T-helper 1 cell (primary cell): ENCODE results near the gene CABP7.
A peak's percentile ranks its signal among the peaks of the same experiment; 100 is the strongest.
"Not testable (repeated sequence)": the region's sequence is repeated elsewhere in the genome, so short reads cannot be mapped to it uniquely, and the experiment has no call there.

Experiments used
- DNase-seq, 5 donors: peaks; one replicate each; pipeline ENCODE4 v3.0.0-alpha.2; 2012 to 2020

Gene CABP7

DNA sequence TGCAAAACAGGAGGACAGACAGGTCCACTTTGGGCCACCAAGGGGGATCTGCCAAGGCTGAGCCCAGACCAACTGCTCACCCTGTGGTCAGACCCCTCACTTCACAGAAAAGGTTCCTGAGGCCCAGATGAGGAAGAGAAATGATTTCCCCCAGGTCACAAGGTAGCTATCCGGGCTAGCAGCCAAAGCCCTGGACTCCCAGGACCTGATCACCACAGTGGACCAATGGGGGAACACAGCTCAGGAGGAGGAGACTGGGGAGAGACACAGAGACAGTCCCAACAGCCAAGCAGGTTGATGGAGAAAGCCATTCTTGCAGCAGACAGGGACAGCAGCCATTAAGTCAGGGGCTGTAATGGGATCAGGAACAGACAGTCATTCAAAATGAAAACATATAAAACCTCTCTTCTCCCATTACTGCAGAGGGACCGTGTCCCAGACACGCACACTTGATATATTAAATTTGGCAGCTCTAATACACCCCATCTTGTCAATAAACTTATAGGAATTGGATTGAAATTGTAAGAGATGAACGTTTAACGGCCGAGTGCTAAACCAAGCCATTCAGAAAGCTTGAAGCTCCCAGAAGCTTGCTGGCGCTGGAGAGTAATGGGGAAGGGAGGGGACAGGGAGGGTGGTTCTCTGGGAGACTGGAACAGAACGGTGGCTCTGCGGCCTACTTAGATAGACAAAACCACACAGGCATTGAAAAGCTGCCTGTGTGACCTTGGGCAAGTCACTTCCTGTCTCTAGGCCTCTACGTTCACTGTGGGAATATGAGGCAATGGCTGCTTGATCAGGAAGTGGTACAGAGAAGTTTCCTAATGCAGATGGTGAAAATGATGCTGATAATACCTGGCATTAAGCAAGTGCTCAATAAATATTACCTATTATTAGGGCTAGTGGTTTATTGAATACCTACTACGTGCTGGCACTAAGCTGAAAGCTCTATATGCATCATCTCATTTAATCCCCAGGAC, 31.0 kb downstream of the CABP7 start:
- DNase-seq = peak in 1 of 5 donors; percentile 69

- DNase-seq = no peak
These were observed 31.9 kb downstream of the CABP7 start for GRCh38 chr22:29751669-29752068.

GRCh38 chr22:29753808-29754657, 34.2 kb downstream of the CABP7 start:
- no peak for DNase-seq

GRCh38 chr22:29754658-29755395, 35.0 kb downstream of the CABP7 start:
- not testable (repeated sequence) for DNase-seq

DNA sequence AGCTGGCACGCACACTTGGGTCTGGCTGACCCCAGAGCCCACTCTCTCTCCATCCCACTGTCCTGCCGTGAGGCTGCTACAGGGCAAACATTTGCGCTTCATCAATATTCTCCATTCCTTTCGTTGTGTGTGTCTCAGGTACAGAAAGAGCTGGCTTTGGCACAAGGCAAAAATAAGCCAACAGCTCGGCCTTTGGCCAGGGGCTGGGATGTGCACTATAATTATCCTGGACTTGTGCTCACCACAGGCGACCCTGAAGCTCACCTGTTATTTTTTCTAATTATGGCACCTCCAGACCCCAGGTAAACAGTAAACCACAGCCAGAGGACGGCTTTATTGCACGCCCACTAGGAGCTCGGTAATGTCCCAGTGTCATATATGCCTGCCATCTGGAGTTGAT, 36.1 kb downstream of the CABP7 start:
- no peak for DNase-seq

GRCh38 chr22:29756341-29756740, 36.5 kb downstream of the CABP7 start:
- no peak for DNase-seq

DNA sequence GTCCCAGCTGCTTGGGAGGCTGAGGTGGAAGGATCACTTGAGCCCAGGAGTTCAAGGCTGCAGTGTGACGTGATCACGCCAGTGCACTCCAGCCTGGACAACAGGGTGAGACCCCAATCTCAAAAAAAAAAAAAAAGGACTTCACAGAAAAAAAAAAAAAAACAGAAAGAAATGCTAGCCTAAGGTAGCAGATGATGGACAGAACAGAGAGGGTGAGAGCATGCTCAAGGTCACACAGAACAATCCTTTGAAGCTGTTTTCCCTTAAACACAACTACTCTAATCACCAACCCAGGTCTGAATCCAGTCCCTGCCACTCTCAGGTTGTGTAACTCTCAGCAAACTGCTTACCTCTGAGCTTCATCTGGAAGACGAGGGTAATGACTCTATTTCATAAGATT, 37.3 kb downstream of the CABP7 start:
- DNase-seq = no peak

GRCh38 chr22:29758068-29758622, 38.3 kb downstream of the CABP7 start:
- DNase-seq = no peak

GRCh38 chr22:29758959-29759358, 39.2 kb downstream of the CABP7 start:
- no peak for DNase-seq

GRCh38 chr22:29762263-29762662, 42.5 kb downstream of the CABP7 start:
- DNase-seq = no peak

- DNase-seq = no peak
These were observed 46.3 kb downstream of the CABP7 start for GRCh38 chr22:29765905-29766631.

DNA sequence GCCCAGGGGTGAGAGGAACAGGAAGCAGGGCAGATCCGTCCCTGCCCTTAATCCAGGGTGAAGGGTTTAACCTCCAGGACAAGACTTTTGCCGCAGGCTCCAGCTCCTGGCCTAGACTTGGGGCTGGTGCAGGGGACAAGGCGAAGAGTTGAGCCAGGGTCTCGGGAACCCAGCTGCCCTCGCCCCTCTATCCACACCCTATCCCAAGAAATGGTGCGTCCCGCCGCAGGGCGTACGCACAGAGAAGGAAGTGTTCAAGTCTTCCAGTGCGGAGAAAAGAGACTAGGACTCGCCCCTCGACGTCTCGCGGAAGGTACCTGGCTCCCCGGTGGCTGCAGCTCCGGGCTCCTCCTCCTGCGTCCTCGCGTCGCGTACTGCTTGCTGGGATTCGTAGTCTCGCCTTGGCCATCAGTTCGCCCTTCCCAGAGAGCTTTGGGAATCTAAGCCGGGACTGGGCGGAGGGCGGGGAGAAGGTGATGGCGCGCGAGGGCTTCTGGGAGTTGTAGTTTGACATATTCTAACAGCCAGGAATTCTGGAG, 46.9 kb downstream of the CABP7 start, which contains the start of gene ZMAT5:
TSS of gene ZMAT5 (minus strand) at position 376 of the 539 bp plus-strand sequence. CDS start 18,463 bp downstream, outside the sequence.
- peak; percentile 85 to 96 (median 90) for DNase-seq

- peak; percentile 90 to 93 (median 91) for DNase-seq
These were observed 47.6 kb downstream of the CABP7 start, which contains the start of gene UQCR10 for GRCh38 chr22:29767171-29768051. UQCR10 (plus strand) TSS chr22:29767369; CDS start chr22:29767399, 30 bp downstream.

DNA sequence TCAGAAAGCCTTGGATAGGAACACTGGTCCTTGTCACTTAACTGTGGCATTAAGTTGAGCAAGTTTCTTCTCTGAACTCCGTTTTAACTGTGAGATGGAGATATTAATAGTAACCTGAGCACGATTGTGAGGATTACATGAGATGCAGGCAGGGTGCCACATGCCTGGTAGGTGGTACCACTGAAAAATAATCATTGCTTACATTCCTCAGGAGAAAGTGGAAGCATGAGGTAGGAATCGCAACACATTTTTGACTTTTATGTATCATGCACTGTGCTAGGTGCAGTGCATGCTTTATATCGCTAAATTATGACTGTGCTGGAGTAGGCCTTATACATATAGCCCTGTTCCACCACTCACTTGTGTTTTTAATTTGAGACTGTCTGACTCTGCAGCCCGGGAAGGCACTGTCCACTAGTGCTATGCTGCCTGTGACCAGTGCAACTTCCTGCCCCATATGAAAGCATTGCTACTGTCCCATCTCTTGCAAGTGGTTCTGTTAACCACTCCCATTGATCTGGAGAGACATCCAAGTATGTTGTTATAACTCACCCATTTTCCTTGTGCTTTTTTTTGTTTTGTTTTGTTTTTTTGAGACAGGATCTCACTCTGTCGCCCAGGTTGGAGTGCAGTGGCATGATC, 48.4 kb downstream of the CABP7 start:
- DNase-seq = no peak

DNA sequence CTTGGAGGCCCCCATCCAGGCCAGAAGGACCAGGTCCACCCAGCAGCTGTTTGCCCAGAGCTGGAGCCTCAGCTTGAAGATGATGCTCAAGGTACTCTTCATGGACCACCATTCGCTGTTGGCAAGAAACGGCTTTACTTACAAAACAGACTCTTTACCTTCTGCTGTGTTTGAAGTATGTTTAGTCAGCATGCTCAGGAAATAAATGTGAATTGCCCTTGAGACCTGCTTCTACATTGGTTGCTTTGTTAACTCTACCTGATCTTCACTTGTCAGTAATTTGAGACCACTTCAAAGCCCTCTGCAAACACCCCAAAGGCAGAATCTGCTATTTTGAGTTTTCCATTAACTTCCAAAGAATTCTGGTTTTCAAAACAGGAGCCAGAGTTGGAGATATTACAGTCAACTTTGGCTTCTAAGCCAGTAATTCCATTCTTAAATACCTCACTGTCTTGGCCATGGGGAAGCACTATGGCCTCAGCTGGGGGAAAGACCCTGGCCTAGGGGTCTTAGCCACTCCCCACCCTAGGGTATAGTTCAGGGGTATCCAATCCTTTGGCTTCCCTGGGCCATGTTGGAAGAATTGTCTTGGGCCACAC, 50.0 kb downstream of the CABP7 start:
- no peak for DNase-seq

GRCh38 chr22:29772170-29772641, 52.4 kb downstream of the CABP7 start:
- DNase-seq = no peak

DNA sequence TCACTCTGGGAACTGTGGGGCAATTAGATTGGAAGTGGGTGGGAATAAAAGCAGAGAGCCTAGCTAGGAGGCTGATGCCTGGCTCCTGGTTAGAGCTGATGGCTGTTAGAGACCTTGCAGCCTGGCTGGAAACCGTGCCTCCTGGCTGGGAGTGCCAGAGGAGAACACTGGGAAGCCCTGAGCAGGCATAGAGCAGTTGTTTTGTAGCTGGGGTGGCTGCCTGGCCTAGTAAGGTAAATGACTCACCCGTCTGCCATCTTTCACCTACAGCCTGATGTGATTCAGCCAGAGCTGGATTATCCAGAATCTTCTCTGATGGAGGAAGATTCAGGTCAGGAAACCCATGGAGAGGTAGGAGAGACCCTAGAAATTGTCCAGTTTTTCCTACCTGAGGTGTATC, 53.4 kb downstream of the CABP7 start:
- no peak for DNase-seq

DNA sequence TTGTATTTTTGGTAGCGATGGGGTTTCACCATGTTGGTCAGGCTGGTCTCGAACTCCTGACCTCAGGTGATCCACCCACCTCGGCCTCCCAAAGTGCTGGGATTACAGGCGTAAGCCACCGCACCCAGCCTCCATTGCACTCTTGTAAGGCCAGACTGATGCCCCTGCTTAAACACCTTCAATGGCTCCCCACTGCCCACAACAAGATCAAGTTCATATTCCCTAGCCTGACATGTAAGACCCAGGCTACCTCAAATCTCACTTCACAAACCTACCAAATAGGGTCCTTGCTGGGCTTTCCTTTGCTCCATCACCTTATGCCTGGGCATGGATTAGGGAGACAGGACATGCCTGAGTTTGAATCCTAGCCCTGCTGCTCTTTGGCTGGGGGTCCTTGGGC, 60.4 kb downstream of the CABP7 start:
- DNase-seq = no peak
